Measurements from ENCODE around the gene PABPN1. TPM values are rescaled to one million over a fixed set of nuclear protein-coding genes. Genes with fewer than 3 reads are reported as not detected.

PABPN1 gene
- total RNA-seq, 6 experiments from 2014 or later: 128 to 147 (median 137) TPM

GRCh38 chr14:23364164-23365035 is 43.1 kb downstream of the PABPN1 start:
- Mint-ChIP-seq H3K4me3 (peak overlapping the region; percentile 85), H3K4me1 (ENCODE audit: low read depth) (peaks cover 19% of the 10 kb centered on the region), H3K27ac (peak overlapping the region; percentile 79), H3K27me3 (ENCODE audit: insufficient read depth) (peaks cover 27% of the 10 kb centered on the region), H3K9me3 (no peaks in the 10 kb centered on the region), H3K36me3 (ENCODE audit: low read depth) (no peaks in the 10 kb centered on the region)
- DNase-seq: peak; percentile 4
- TF ChIP-seq CTCF (IDR thresholded peaks at IDR 0.05): no peak

- H3K4me3 Mint-ChIP-seq: peak within 1 kb of the TSS; percentile 85
- H3K27me3 Mint-ChIP-seq (ENCODE audit: insufficient read depth): peaks cover 29% of the 10 kb centered on the region
- no peak for DNase-seq
- H3K36me3 Mint-ChIP-seq (ENCODE audit: low read depth): no peaks in the 10 kb centered on the region
- H3K9me3 Mint-ChIP-seq: no peaks in the 10 kb centered on the region
- no peak for TF ChIP-seq CTCF (IDR thresholded peaks at IDR 0.05)
- peaks cover 19% of the 10 kb centered on the region for H3K4me1 Mint-ChIP-seq (ENCODE audit: low read depth)
- peak within 1 kb of the TSS; percentile 79 for H3K27ac Mint-ChIP-seq
These were observed 43.9 kb downstream of the PABPN1 start, which contains the start of gene EFS for GRCh38 chr14:23365036-23365731. Gene EFS (minus strand): TSS chr14:23365172. CDS start chr14:23365025, 147 bp downstream.

DNA sequence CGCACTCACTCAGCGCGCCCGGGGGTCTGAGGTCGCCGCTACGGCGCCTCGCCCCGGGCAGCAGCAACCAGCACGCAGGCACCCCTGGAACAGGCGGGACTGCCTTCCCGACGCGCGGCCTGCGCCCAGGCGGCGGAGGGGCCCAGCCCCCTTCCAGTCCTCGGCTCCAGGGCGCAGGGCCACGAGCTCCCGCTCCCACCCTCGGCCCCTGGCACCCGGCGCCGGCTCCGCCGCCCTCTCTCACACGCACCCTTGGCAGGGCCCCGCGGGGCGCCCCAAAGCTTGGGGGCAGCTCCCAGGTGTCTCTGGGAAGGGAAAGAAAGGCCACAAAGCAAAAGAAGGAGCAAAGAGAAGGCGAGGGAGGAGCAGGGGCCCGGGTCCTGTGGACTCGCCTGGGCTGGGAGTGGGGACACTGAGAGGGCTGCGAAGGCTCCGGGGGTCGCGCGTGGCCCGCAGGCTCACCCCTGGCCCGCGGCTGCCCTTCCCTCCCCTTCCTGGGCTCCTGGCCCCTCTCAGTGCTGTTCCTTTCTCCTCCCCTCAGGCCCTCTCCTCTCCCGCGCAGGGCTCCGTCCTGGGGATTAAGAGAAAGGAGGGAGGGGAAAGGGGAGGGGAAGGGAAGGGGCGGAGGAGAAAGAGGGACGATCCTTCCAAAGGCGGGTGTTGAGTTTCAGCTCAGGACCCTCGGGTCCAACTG is 44.6 kb downstream of the PABPN1 start:
- no peaks in the 10 kb centered on the region for H3K36me3 Mint-ChIP-seq (ENCODE audit: low read depth)
- no peak for DNase-seq
- peaks cover 33% of the 10 kb centered on the region for H3K27me3 Mint-ChIP-seq (ENCODE audit: insufficient read depth)
- H3K4me1 Mint-ChIP-seq (ENCODE audit: low read depth): peaks cover 18% of the 10 kb centered on the region
- no peak for TF ChIP-seq CTCF (IDR thresholded peaks at IDR 0.05)
- H3K9me3 Mint-ChIP-seq: no peaks in the 10 kb centered on the region
- peak overlapping the region; percentile 62 for H3K4me3 Mint-ChIP-seq
- H3K27ac Mint-ChIP-seq: no peak overlapping the region

DNA sequence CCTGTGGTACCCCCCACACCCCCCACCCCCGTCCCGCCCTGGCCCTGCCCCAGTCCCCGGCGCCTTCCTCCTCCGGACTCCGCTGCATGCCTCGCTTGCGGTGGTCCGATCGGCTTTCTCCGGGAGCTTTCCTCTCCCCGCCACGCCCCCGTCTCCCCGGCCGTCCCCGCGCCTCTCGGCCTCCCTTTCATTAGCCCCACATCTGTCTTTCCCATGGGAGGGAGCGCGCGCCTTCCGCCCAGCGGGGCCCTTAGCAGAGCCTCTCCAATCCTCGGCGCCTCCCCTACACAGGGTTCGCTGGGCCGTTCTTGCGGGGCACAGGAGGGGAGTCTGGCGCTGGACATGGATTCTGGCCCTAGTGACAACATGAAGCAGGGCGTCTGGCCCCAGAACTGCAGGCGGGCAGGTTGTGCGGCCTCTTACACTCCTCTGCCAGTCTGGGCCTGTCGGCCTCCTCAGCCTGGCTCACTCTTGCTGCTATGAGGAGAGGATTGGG is 45.2 kb downstream of the PABPN1 start:
- no peaks in the 10 kb centered on the region for H3K36me3 Mint-ChIP-seq (ENCODE audit: low read depth)
- peaks cover 12% of the 10 kb centered on the region for H3K4me1 Mint-ChIP-seq (ENCODE audit: low read depth)
- peak overlapping the region; percentile 5; the same call in 1 of the 2 replicates for H3K27ac Mint-ChIP-seq
- no peaks in the 10 kb centered on the region for H3K9me3 Mint-ChIP-seq
- peak; percentile 25 for DNase-seq
- TF ChIP-seq CTCF (IDR thresholded peaks at IDR 0.05): no peak
- peaks cover 35% of the 10 kb centered on the region for H3K27me3 Mint-ChIP-seq (ENCODE audit: insufficient read depth)
- peak overlapping the region; percentile 62 for H3K4me3 Mint-ChIP-seq

- H3K27ac Mint-ChIP-seq: no peak overlapping the region
- no peaks in the 10 kb centered on the region for H3K4me1 Mint-ChIP-seq (ENCODE audit: low read depth)
- TF ChIP-seq CTCF (IDR thresholded peaks at IDR 0.05): no peak
- DNase-seq: no peak
- H3K36me3 Mint-ChIP-seq (ENCODE audit: low read depth): no peaks in the 10 kb centered on the region
- H3K27me3 Mint-ChIP-seq (ENCODE audit: insufficient read depth): peaks cover 37% of the 10 kb centered on the region
- no peak overlapping the region for H3K4me3 Mint-ChIP-seq
- no peaks in the 10 kb centered on the region for H3K9me3 Mint-ChIP-seq
These were observed 49.0 kb downstream of the PABPN1 start for GRCh38 chr14:23370221-23370620.
